Prostate gland (tissue), 2 donors: Measurements from ENCODE around the gene CREB3L1. TPM values are rescaled to one million over a fixed set of nuclear protein-coding genes. Genes with fewer than 3 reads are reported as not detected.

Experiments used
- DNase-seq: peaks from one replicate; pipeline ENCODE4 v3.0.0-alpha.2; 2019; ENCODE audit warnings: low spot score
- H3K27ac ChIP-seq, 2 donors: fragments of 200-600 bp; sonication (generic); 2 replicates each; pipeline ENCODE4 v1.5.1; 2017 to 2019
- H3K27me3 ChIP-seq: fragments of 200-600 bp; sonication (generic); replicated peaks from 2 replicates; pipeline ENCODE4 v1.5.1; 2019; ENCODE audit not compliant: insufficient read depth
- H3K36me3 ChIP-seq, 2 donors: fragments of 200-600 bp; sonication (generic); 1 replicate in 1 of 2; 2 replicates in 1 of 2; pipeline versions ENCODE4 v1.5.1 to v1.8.1; 2017 to 2019
- H3K4me1 ChIP-seq: fragments of 200-600 bp; sonication (generic); replicated peaks from 2 replicates; pipeline ENCODE4 v1.5.1; 2019
- H3K4me3 ChIP-seq, 2 donors: fragments of 200-600 bp; sonication (generic); 2 replicates each; pipeline ENCODE4 v1.5.1; 2017 to 2019
- H3K9me3 ChIP-seq: fragments of 200-600 bp; sonication (generic); 2 replicates; pipeline ENCODE4 v1.5.1; 2017
- POLR2A ChIP-seq: fragments of 450-650 bp; IDR thresholded peaks from one replicate; pipeline ENCODE4 v1.6.1; 2016; ENCODE audit warnings: antibody characterized with exemption, mild to moderate bottlenecking
- POLR2AphosphoS5 ChIP-seq: sonication (generic); formaldehyde crosslinking; IDR thresholded peaks from one replicate; pipeline ENCODE4 v1.6.1; 2017; ENCODE audit warnings: antibody characterized with exemption
- WGBS: methylation state at CpG from one replicate; pipeline ENCODE4 v1.1.5; 2018; 5-methylcytosine and 5-hydroxymethylcytosine counted together
- intact Hi-C: fragments of 100-400 bp; cut with DNase I; formaldehyde crosslinking; loops from one replicate; pipeline ENCODE4 v1.14.2; 2022
- total RNA-seq, 2 donors: library from RNA; depleted of rRNA; stranded (reverse); fragments of >200 nt; gene quantifications; one replicate each; pipeline ENCODE4 v1.1.0, GENCODE V29; 2016
- TF ChIP-seq, protein P1 (sequence below), 4 experiments: fragments of 200-600 bp in 2 of 4; fragments of 450-650 bp in 2 of 4; sonication (generic) in 2 of 4; IDR thresholded peaks; 1 replicate in 3 of 4; 2 replicates in 1 of 4; pipeline ENCODE4 v1.5.1; 2016 to 2019; ENCODE audit warnings: antibody characterized with exemption in 4 of 4, mild to moderate bottlenecking in 2 of 4, moderate library complexity in 2 of 4

CREB3L1 gene
- total RNA-seq, 2 donors from 2014 or later = 41.0 to 47.0 TPM

DNA sequence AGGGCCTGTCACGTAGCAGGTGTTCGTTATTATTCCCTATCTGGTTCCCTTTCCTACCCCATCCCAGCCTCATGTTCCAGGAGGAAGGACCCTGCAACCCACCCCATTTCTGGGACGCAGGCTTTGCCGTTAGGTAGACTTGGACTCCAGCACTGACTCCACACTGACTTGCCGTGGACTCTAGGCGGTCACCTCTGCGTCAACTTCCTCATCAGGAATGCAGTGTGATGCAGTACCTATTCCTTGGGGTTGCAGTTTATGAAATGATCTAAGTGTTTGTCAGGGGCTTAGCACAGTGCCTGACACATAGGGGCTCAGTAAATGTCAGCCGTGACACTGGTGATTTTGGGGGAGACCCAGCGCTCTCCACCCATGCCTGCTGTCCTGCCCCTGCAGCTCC is 86.6 kb downstream of the CREB3L1 start:
- intact Hi-C loops = no loop called here
- Histone ChIP-seq H3K4me1 (peaks cover 10% of the 10 kb centered on the region), H3K9me3 (no peaks in the 10 kb centered on the region), H3K27ac (no peak overlapping the region), H3K27me3 (no peaks in the 10 kb centered on the region), H3K36me3 (no peaks in the 10 kb centered on the region), H3K4me3 (no peak overlapping the region)
- no peak for DNase-seq
- WGBS = 89% methylated on average over 9 of the region's 9 CpGs
- TF ChIP-seq, protein P1, sequence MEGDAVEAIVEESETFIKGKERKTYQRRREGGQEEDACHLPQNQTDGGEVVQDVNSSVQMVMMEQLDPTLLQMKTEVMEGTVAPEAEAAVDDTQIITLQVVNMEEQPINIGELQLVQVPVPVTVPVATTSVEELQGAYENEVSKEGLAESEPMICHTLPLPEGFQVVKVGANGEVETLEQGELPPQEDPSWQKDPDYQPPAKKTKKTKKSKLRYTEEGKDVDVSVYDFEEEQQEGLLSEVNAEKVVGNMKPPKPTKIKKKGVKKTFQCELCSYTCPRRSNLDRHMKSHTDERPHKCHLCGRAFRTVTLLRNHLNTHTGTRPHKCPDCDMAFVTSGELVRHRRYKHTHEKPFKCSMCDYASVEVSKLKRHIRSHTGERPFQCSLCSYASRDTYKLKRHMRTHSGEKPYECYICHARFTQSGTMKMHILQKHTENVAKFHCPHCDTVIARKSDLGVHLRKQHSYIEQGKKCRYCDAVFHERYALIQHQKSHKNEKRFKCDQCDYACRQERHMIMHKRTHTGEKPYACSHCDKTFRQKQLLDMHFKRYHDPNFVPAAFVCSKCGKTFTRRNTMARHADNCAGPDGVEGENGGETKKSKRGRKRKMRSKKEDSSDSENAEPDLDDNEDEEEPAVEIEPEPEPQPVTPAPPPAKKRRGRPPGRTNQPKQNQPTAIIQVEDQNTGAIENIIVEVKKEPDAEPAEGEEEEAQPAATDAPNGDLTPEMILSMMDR (IDR thresholded peaks at IDR 0.05) = no peak
- TF ChIP-seq POLR2AphosphoS5 (no peak), POLR2A (no peak)

DNA sequence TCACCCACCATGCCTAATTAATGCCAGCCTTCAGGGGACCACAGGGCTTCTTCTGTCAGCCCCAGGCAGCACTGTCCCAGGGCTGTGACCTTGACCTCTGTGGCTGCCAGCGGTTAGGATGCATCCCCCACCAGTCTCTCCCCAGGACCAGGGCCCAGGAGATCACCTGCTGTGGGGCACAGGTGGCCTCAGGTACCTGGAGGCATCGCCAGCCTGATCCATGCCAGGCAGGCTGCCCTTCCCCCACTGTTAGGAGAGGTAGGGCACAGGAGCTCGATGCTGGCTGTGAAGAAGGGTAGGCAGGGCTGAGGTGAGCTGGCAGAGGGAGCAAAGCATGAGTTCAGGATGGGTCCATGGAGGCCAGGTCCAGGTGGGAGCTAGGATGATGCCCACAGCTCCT is 87.3 kb downstream of the CREB3L1 start:
- no peak overlapping the region for H3K4me3 ChIP-seq
- TF ChIP-seq POLR2AphosphoS5 = no peak
- TF ChIP-seq, protein P1 (IDR thresholded peaks at IDR 0.05) = no peak
- no peak for TF ChIP-seq POLR2A
- DNase-seq = no peak
- H3K27ac ChIP-seq = no peak overlapping the region
- 60% methylated on average over 2 of the region's 3 CpGs for WGBS
- no peaks in the 10 kb centered on the region for H3K9me3 ChIP-seq
- no peaks in the 10 kb centered on the region for H3K36me3 ChIP-seq
- intact Hi-C loops = no loop called here
- peaks cover 10% of the 10 kb centered on the region for H3K4me1 ChIP-seq
- no peaks in the 10 kb centered on the region for H3K27me3 ChIP-seq

DNA sequence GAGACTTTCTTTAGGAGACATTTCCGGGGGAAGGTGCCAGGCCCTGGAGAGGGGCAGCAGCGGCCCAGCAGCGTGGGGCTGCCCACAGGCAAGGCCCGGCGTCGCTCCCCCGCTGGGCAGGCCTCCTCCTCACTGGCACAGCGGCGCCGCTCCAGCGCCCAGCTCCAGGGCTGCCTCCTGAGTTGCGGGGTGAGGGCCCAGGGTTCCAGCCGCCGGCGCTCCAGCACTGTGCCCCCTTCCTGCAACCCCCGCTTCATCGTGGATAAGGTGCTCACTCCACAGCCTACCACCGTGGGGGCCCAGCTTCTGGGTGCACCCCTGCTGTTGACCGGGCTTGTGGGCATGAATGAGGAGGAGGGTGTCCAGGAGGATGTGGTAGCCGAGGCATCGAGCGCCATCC is 88.8 kb downstream of the CREB3L1 start:
- no peak overlapping the region for H3K4me3 ChIP-seq
- no peaks in the 10 kb centered on the region for H3K9me3 ChIP-seq
- WGBS = 92% methylated on average over 21 of the region's 22 CpGs
- no peaks in the 10 kb centered on the region for H3K36me3 ChIP-seq
- no peak overlapping the region for H3K27ac ChIP-seq
- TF ChIP-seq, protein P1 (IDR thresholded peaks at IDR 0.05) = no peak
- TF ChIP-seq POLR2A (no peak), POLR2AphosphoS5 (no peak)
- intact Hi-C loops = no loop called here
- no peaks in the 10 kb centered on the region for H3K27me3 ChIP-seq
- no peak for DNase-seq
- H3K4me1 ChIP-seq = peaks cover 5% of the 10 kb centered on the region

DNA sequence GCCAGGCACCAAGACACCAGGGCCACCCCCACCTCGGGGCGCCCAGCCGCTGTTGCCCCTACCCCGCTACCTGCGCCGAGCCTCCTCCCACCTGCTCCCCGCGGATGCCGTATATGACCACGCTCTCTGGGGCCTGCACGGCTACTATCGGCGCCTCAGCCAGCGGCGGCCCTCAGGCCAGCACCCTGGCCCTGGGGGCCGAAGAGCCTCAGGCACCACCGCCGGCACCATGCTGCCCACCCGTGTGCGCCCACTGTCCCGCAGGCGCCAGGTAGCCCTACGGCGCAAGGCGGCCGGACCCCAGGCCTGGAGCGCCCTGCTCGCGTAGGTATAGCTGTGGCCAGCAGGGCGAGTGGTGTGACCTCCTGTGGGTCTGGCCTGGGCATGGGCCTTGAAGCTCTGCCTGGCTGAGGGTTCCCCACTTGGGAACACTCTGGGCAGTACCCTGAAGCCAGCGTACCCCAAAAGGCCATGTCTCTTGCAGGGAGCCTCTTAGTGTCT is 89.2 kb downstream of the CREB3L1 start:
- intact Hi-C loops = no loop called here

More for the DNA sequence above, 89.2 kb downstream of the CREB3L1 start:
- Histone ChIP-seq H3K4me3 (no peak overlapping the region), H3K27me3 (no peaks in the 10 kb centered on the region), H3K27ac (no peak overlapping the region), H3K9me3 (no peaks in the 10 kb centered on the region), H3K36me3 (no peaks in the 10 kb centered on the region), H3K4me1 (peaks cover 1% of the 10 kb centered on the region)
- no peak for DNase-seq
- TF ChIP-seq POLR2A (no peak), POLR2AphosphoS5 (no peak)
- TF ChIP-seq, protein P1 (IDR thresholded peaks at IDR 0.05) = no peak
- 94% methylated on average over 12 of the region's 31 CpGs for WGBS
